Activated CD8-positive, alpha-beta T cell treated with anti-CD3 and anti-CD28 coated beads for 36 hours (primary cell): ENCODE results near the gene SOX30. TPM values are rescaled to one million over a fixed set of nuclear protein-coding genes. Genes with fewer than 3 reads are reported as not detected.

Experiments used
- ATAC-seq: fragments of 200-7000 bp; cut with Tn5 transposase; one replicate; pipeline ENCODE4 v1.10.0; 2021; ENCODE audit warnings: mild to moderate bottlenecking, moderate library complexity
- CTCF ChIA-PET: fragments of 350-600 bp; sonication (Branson Sonifier 250); formaldehyde crosslinking; loops from one replicate; lab custom pipeline; 2021; ENCODE audit warnings: antibody characterized with exemption; lab: Charles Lee
- POLR2A ChIA-PET: fragments of 350-600 bp; sonication (Branson Sonifier 250); formaldehyde crosslinking; loops from one replicate; lab custom pipeline; 2021; ENCODE audit warnings: antibody characterized with exemption; lab: Charles Lee
- DNase-seq: peaks from one replicate; pipeline ENCODE4 v3.0.0-alpha.2; 2020
- H3K27ac Mint-ChIP-seq: one replicate; pipeline ENCODE4 v1.8.0; 2021; ENCODE audit warnings: mild to moderate bottlenecking, mixed read lengths
- H3K27me3 Mint-ChIP-seq: one replicate; pipeline ENCODE4 v1.8.0; 2021; ENCODE audit warnings: mixed read lengths
- H3K36me3 Mint-ChIP-seq: one replicate; pipeline ENCODE4 v1.8.0; 2021; ENCODE audit warnings: low read depth, mixed read lengths
- H3K4me1 Mint-ChIP-seq: one replicate; pipeline ENCODE4 v1.8.0; 2021; ENCODE audit warnings: low read depth, mixed read lengths
- H3K4me3 Mint-ChIP-seq: one replicate; pipeline ENCODE4 v1.8.0; 2021; ENCODE audit warnings: mild to moderate bottlenecking, moderate library complexity, mixed read lengths
- H3K9me3 Mint-ChIP-seq: one replicate; pipeline ENCODE4 v1.8.0; 2021; ENCODE audit warnings: mixed read lengths
- CTCF ChIP-seq: fragments of 200-600 bp; IDR thresholded peaks from one replicate; pipeline ENCODE4 v1.8.0; 2022; ENCODE audit warnings: antibody characterized with exemption, mild to moderate bottlenecking
- intact Hi-C: fragments of 100-400 bp; cut with micrococcal nuclease; formaldehyde crosslinking; loops from one replicate; pipeline ENCODE4 v1.10.0; 2022
- total RNA-seq, 2 experiments: library from RNA; stranded (reverse); gene quantifications; one replicate each; pipeline ENCODE4 v1.2.3, GENCODE V29; 2021

SOX30 gene
- total RNA-seq, 2 experiments from 2014 or later = 0.11 to 0.16 TPM

DNA sequence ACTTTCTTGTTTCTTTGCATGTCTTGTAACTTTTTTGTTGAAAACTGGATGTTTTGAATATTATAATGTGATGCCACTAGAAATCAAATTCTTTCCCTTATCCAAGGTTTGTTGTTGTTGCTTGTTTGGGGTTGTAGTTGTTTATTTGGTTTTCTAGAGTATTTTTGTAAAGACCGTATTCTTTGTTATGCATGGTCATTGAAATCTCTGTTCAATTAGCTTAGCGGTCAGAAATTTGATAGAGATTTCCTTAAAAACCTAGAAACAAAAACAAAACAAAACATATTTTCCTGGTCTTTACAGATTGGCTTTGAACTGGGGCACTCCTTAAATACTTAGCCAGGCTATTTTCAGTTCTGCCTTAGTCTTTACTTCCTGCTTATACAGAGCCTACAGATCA, 21.9 kb downstream of the SOX30 start:
- no peak for ATAC-seq
- ChIA-PET POLR2A (no interaction called here), CTCF (interaction anchor here (0.8 to 1.3 kb wide), 3 partner anchors 10 to 22 kb away, joined by 3 read pairs; partner anchors contain the start of gene SOX30)
- no peak overlapping the region for H3K4me3 Mint-ChIP-seq
- no peak for DNase-seq
- no peaks in the 10 kb centered on the region for H3K27me3 Mint-ChIP-seq
- H3K4me1 Mint-ChIP-seq = no peaks in the 10 kb centered on the region
- intact Hi-C loops = no loop called here
- no peak for TF ChIP-seq CTCF
- H3K27ac Mint-ChIP-seq = no peak overlapping the region
- H3K36me3 Mint-ChIP-seq = no peaks in the 10 kb centered on the region
- H3K9me3 Mint-ChIP-seq = peaks cover 7% of the 10 kb centered on the region

DNA sequence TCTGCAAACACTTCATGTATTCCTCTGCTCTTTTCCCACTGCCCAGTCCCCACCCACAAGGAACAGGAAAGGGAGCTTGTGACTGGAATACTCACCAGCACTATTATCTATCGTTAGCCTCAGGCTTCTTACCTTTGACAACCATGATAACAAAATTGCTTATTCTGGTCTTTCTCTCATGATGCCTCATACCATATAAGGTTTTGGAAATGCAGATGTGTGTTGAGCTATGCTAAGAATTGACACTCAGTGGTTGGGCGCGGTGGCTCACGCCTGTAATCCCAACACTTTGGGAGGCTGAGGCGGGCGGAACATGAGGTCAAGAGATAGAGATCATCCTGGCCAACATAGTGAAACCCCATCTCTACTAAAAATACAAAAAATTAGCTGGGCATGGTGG, 25.4 kb downstream of the SOX30 start:
- Mint-ChIP-seq H3K27me3 (peaks cover 2% of the 10 kb centered on the region), H3K27ac (no peak overlapping the region), H3K36me3 (no peaks in the 10 kb centered on the region), H3K9me3 (peaks cover 14% of the 10 kb centered on the region), H3K4me3 (no peak overlapping the region), H3K4me1 (no peaks in the 10 kb centered on the region)
- ChIA-PET POLR2A (no interaction called here), CTCF (no interaction called here)
- no peak for TF ChIP-seq CTCF
- ATAC-seq = no peak
- intact Hi-C loops = no loop called here
- no peak for DNase-seq

DNA sequence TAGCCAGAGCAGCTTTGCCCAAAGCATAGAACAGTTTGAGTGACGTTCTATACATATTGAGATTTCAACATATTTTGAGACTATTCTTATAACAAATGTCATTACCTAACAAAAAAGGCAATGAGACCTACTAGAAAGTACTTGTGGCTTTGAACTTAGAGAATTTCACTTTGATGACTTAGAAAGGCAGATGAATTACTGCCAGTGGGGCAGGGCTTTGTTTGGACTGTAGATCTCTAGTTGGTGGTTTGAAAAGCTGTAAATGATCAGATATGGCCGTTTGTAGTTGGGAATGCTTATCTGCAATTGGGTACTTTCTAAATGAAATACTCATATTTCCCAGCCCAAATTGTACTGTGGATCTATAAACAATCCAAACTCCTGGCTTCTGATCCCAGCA, 28.1 kb downstream of the SOX30 start:
- DNase-seq (no peak), ATAC-seq (no peak)
- CTCF ChIA-PET = no interaction called here
- no peak overlapping the region for H3K27ac Mint-ChIP-seq
- H3K4me1 Mint-ChIP-seq = no peaks in the 10 kb centered on the region
- POLR2A ChIA-PET = interaction anchor here (0.7 kb wide), 1 partner anchor 9 kb away, joined by 3 read pairs; no protein-coding TSS in a partner anchor
- peaks cover 4% of the 10 kb centered on the region for H3K27me3 Mint-ChIP-seq
- intact Hi-C loops = no loop called here
- H3K4me3 Mint-ChIP-seq = no peak overlapping the region
- H3K9me3 Mint-ChIP-seq = peaks cover 8% of the 10 kb centered on the region
- no peak for TF ChIP-seq CTCF
- no peaks in the 10 kb centered on the region for H3K36me3 Mint-ChIP-seq

DNA sequence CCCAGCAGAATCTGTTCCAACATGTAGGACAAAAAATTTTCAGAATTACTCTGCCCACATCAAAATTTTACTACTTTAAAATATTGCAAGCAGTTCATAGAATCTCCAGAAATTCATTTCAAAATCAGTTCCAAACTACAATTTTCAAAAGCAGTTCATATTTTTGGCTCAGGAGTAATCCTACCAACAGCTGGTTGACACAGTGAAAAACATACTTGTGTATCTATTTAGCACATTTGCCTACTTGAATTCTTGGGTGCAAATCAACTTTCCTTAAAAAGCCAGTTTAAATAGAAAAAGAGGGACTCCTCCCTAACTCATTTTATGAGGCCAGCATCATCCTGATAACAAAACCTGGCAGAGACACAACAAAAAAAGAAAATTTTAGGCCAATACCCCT, 31.5 kb downstream of the SOX30 start:
- DNase-seq (no peak), ATAC-seq (no peak)
- Mint-ChIP-seq H3K4me1 (no peaks in the 10 kb centered on the region), H3K27me3 (peaks cover 4% of the 10 kb centered on the region), H3K27ac (no peak overlapping the region), H3K4me3 (no peak overlapping the region), H3K9me3 (peaks cover 8% of the 10 kb centered on the region), H3K36me3 (no peaks in the 10 kb centered on the region)
- intact Hi-C loops = no loop called here
- POLR2A ChIA-PET = no interaction called here
- no peak for TF ChIP-seq CTCF
- CTCF ChIA-PET = no interaction called here

- TF ChIP-seq CTCF = no peak
- H3K4me3 Mint-ChIP-seq = no peak overlapping the region
- intact Hi-C loops = no loop called here
- peaks cover 5% of the 10 kb centered on the region for H3K27me3 Mint-ChIP-seq
- CTCF ChIA-PET = interaction anchor here (2.5 kb wide), 1 partner anchor 147 kb away, joined by 6 read pairs; no protein-coding TSS in a partner anchor
- H3K4me1 Mint-ChIP-seq = peaks cover 6% of the 10 kb centered on the region
- H3K36me3 Mint-ChIP-seq = no peaks in the 10 kb centered on the region
- no peak overlapping the region for H3K27ac Mint-ChIP-seq
- ATAC-seq = no peak
- peaks cover 8% of the 10 kb centered on the region for H3K9me3 Mint-ChIP-seq
- POLR2A ChIA-PET = interaction anchor here (0.8 to 1.3 kb wide), 3 partner anchors 13 to 48 kb away, joined by 3 read pairs; partner anchors contain the start of gene SOX30
- DNase-seq = no peak
Measured at GRCh38 chr5:157618191-157618765, 34.0 kb downstream of the SOX30 start.
